ENCODE data around the gene TFF2.

Gene TFF2

DNA sequence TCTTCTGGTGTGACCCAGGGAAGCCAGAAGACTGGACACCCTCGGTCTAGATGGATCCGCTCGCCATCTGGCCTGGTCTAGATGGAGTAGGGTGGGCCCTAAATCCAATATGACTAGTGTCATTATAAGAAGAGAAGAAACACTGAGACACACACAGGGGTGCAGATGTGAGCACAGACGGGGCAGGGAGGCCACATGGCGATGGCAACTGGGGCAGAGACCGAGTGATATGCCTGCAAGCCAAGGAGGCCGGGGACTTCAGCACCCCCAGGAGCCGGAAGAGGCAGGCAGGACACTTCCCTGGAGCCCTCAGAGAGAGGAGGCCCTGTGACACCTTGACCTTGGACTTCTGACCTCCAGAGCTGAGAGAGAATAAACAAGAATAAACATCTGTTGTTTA is 30.0 kb downstream of the TFF2 start:
- no peak for DNase-seq (ENCODE audit: low read depth)

GRCh38 chr21:42319851-42320572 is 30.8 kb downstream of the TFF2 start:
- DNase-seq (ENCODE audit: low read depth), result no peak

GRCh38 chr21:42319376-42319775 is 31.4 kb downstream of the TFF2 start:
- no peak for DNase-seq (ENCODE audit: low read depth)

DNA sequence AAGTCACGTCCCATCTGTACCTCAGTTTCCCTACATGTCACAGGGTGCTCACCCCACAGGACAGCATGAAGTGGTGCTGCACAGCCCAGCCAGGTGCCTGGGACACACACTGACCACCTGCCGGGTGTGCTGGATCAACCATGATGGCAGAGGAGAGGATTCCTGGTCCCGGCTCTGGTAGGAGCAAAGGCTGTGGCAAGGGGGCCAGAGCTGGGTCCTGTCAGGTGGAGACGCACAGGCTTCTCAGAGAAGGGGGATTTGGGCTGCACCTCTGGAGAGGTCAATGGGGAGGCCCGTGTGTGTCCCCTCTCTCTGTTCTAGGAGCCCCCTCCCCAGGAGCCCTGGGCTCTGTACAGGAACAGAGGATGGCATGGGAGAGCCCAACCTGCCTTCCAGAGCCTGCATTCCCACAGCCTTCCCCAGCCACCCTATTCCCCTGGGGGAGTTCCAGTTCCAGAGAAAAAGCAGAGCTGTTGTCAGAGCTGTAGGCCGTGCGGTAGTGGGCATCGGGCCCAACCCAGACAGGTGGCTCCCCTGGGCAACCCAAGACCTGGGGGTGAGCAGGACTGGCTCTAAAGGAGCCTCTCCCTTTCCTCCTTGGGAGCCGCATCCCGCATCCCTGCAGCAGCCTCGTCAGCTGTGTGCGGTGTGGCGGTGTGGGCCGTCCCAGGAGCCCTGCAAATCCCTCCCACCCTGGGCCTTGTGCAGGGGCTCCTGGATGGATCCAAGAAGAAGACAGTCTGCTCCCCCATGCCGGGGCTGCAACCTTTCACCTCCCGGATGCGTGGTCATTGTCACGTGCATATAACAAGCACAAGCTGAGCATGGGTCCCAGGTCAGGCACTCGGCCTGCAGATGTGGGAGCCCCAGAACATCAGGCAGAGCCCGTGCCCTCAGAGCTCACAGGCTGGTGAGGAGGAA is 32.7 kb downstream of the TFF2 start:
- DNase-seq (ENCODE audit: low read depth), result no peak

- no peak for DNase-seq (ENCODE audit: low read depth)
These were observed 33.5 kb downstream of the TFF2 start for GRCh38 chr21:42317341-42317741.

GRCh38 chr21:42316891-42317290 is 33.9 kb downstream of the TFF2 start:
- no peak for DNase-seq (ENCODE audit: low read depth)

DNA sequence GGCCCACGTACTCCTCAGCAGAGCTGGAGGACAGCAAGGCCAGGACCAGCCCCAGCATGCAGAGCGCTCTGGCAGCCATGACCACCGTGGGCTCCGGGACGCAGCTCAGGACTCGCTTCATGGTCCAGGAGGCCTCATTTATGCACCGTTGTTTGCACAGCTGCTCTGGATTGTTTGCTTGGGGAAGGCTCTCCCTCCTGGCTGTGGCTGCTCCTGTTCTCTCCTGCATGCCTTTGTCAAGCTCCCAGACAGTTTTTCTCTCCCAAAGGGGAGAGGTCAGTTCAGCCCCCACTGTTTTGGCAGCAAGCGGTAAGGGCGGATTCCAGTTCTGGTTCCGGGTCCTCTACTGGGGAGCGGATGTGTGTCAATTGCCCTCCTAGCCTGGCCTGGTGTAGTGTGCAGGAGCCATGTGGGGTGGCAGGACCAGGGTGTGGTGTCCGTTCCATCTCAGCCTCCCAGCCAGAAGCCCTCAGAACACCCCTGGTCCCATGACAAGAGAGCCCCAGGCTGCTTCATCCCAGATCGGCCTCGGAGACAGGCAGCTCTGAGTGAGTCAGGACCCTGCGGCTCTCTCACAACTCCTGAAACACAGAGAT is 35.4 kb downstream of the TFF2 start, which contains the start of gene TFF3:
TFF3 (minus strand) TSS at position 114 of the 596 bp plus-strand sequence; CDS start at position 79, 35 bp downstream.
- no peak for DNase-seq (ENCODE audit: low read depth)

DNA sequence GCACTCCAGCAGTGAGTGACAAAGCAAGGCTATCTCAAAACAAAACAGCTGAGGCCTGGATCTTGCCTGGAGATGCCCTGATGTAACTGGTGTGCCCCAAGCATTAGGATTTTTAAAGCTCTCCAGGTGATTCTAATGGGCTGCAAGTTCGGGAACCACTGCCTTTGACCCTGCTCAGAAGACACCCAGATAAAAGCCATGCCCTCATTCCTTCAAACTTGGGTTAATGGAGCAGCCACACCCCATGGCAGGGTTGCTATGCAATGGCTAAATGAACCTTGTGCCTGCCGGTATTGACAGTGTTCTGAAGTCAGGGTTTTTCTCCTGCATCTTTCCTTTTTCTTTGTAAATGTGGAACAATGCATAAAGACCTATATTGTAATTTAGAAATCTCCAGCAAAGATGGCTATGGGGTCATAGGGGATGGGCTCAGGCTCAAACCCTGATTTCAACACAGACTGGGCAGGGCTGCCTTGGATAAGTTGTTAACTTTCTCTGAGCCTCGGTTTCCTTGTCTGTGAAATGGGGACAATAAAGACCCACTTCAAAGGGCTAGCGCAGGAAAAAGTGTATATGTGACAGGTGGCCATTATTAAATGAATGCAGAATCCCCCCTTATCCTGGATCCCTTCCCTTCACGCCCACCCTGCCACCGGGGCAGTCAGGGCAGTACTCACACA is 36.0 kb downstream of the TFF2 start:
- no peak for DNase-seq (ENCODE audit: low read depth)

- DNase-seq (ENCODE audit: low read depth), result no peak
These were observed 37.3 kb downstream of the TFF2 start for GRCh38 chr21:42313501-42313969.

GRCh38 chr21:42312626-42313104 is 38.1 kb downstream of the TFF2 start:
- DNase-seq (ENCODE audit: low read depth), result no peak

DNA sequence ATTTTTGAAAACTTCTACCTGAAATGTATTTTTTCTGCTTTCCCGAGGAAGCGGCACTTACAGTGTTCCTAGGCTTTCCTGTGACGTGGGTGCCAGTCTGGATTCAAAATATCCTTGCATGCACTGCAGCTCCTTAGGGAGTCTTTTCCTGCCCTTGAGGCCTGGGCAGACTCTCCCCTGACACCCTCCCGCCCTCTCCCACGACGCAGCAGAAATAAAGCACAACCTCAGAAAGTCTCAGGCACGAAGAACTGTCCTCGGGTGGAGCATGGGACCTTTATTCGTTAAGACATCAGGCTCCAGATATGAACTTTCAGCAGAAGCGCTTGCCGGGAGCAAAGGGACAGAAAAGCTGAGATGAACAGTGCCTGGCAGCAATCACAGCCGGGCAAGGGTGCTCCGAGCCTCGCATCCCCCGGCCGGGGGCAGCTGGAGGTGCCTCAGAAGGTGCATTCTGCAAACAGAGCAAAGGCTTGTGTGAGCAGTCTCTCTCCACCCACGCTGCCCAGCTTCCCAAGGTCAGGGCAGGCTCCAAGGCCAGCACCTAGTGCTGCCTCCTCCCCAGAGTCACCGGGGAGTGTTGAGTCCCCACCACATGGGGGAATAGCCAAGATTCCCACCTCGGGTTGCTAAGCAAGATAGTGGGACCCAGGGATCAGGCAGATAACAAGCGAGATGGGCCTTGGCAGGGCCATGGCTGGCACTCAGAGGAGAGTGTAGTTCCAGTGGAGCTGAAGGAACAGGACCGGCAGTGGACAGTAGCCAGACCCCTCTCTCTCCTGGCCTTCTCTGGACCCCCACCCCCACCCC is 38.8 kb downstream of the TFF2 start:
- no peak for DNase-seq (ENCODE audit: low read depth)

GRCh38 chr21:42311160-42311559 is 39.6 kb downstream of the TFF2 start:
- no peak for DNase-seq (ENCODE audit: low read depth)

DNA sequence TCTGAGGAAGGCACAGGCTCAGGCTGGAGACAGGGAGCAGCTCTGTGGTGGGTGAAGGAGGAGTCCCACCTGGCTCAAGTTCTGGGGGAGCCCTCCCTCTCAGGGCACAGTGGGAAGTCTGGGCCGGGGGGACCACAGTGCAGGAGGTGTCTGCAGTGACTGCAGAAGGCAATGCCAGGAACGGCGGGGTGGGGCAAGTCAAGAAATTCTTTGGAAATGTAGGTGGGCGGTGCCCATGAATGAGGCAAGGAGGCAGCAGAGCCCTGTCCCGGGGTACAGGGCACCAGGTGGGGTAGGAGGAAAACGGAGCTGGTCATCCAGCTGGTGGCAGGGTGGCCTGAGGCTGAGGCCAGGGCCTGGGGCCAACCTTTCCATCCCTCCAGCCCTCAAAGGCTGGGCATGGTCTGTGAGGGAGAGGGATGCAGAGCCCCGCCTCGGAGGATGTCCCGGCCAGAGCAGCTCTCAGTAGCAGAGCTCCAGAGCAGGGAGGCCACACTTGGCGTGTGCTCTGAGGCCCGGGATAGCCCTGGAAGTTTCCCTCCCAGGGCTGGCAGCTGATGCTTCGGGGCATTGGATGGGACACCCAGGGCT is 40.3 kb downstream of the TFF2 start:
- DNase-seq (ENCODE audit: low read depth), result no peak

- DNase-seq (ENCODE audit: low read depth), result no peak
These were observed 41.0 kb downstream of the TFF2 start for GRCh38 chr21:42309753-42310213.

- no peak for DNase-seq (ENCODE audit: low read depth)
These were observed 41.7 kb downstream of the TFF2 start for GRCh38 chr21:42308914-42309752.

DNA sequence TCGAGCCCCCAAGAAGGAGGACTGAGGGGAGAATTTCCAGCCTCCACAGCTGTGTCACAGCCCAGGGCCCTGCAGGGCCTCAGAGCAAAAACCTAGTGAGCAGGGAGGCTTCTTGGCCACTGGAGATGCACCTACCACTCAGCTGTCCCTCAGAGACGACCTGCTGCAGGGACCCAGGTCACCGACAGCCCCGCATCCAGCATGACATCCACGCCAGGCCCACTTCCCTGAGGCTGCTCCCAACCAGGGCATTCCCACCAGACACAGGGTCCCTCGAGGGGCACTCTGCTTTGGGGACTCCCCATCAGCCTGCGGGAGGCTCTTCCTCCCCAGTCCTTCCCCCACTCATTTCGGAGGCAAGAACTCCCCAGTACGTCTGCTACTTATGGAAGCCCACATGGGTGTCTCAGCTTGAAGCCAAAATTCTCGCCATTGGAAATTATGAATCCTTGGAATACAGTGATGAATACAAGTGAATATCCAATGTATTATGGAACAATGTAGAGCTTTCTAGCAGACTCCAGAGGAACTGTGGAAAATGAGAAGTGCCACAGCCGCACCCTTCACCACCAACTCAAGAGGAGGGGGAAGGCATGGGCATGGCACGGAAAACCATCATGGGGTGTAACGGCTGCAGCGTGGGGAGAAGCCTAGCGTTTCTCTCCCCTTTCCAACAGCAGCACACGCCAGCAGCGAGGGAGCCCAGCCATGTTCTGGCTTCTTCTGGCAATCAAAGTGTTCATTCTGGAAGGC is 42.5 kb downstream of the TFF2 start:
- DNase-seq (ENCODE audit: low read depth), result no peak

DNA sequence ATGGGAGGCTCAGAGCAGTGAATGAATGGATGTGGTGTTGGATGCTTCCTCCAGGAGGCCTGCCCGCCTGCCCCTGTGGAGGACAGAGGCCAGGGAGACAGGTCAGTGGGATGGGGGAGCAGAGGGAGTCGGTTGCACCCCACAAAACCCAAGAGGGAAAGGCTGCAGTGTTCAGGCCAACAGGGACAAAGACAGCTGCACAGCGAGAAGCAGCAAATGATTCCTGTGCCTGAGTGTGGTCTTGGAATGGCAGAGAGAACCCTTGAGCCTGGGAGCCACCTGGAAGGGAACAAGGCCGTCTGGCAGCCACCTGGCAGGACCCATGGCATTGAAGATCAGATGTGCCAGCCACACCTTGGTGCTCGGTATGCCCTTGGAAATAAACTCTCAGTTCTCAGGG is 43.7 kb downstream of the TFF2 start:
- no peak for DNase-seq (ENCODE audit: low read depth)

DNA sequence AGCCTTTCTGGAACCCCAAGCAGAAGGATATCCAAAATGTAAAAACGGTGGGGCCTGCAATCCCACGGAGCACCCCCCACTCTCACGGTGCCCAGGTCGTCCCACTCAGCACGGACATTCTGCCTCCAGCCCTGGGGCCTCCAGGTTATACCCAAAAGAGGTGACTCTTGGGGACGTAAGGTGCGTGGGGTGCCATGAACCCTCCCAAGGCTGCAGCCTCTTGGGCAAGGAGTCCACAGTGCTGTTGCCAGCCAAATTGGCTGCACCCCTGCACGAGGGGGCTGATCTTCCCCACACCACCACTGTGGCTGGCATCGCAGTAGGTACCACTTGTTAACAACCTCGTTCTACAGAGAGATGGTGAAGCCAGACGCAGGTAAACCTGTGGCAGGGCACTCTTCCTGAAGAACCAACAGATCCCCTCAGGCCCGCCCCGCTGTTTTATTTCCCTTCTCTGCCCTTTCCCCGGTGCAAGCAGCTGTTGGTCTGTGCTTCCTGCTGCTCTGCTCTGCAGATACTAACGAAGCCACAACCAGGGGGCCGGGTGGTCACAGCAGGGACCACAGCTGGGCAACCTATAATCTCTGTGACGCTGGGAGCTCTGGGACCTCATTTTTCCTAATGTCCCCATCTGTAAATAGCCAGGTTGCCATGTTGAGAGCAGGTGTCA is 44.3 kb downstream of the TFF2 start:
- DNase-seq (ENCODE audit: low read depth), result no peak

Data from GM04503 (cell line).